Middle frontal gyrus (tissue), 1 donor: ENCODE results near the gene SHISA7.

ENCODE experiments used
- DNase-seq: peaks from one replicate; pipeline ENCODE4 v3.0.0-alpha.2; 2015; ENCODE audit warnings: low spot score; ENCODE audit errors: extremely low spot score

The SHISA7 gene

GRCh38 chr19:55482156-55482961, 39.3 kb upstream of the SHISA7 start:
- no peak for DNase-seq

GRCh38 chr19:55481794-55482155, 38.7 kb upstream of the SHISA7 start:
- no peak for DNase-seq

GRCh38 chr19:55481148-55481793, 38.2 kb upstream of the SHISA7 start:
- DNase-seq: no peak

GRCh38 chr19:55479451-55480230, 36.5 kb upstream of the SHISA7 start:
- no peak for DNase-seq

- no peak for DNase-seq
Observed at GRCh38 chr19:55479045-55479444, 35.9 kb upstream of the SHISA7 start.

GRCh38 chr19:55478364-55478763, 35.3 kb upstream of the SHISA7 start:
- DNase-seq: no peak

GRCh38 chr19:55477905-55478304, 34.8 kb upstream of the SHISA7 start:
- DNase-seq: no peak

GRCh38 chr19:55476100-55476775, 33.1 kb upstream of the SHISA7 start, which contains the start of gene ZNF628:
ZNF628 (plus strand) TSS chr19:55476617; CDS start chr19:55479911, 3,294 bp downstream.
- peak; percentile 98 for DNase-seq

GRCh38 chr19:55474269-55475265, 31.5 kb upstream of the SHISA7 start:
- DNase-seq: no peak

- no peak for DNase-seq
Observed at GRCh38 chr19:55473225-55474012, 30.3 kb upstream of the SHISA7 start.

GRCh38 chr19:55472463-55472862, 29.4 kb upstream of the SHISA7 start:
- DNase-seq: no peak

GRCh38 chr19:55471266-55471665, 28.2 kb upstream of the SHISA7 start:
- no peak for DNase-seq

- no peak for DNase-seq
Observed at GRCh38 chr19:55468054-55468393, 24.9 kb upstream of the SHISA7 start.

GRCh38 chr19:55467236-55468053, 24.3 kb upstream of the SHISA7 start:
- DNase-seq: no peak

GRCh38 chr19:55466241-55466614, 23.1 kb upstream of the SHISA7 start:
- DNase-seq: no peak

- DNase-seq: no peak
Observed at GRCh38 chr19:55465460-55466240, 22.6 kb upstream of the SHISA7 start.

GRCh38 chr19:55464662-55465054, 21.6 kb upstream of the SHISA7 start, which contains the start of gene C19orf85:
C19orf85 (minus strand) TSS chr19:55464751; CDS start chr19:55464554, 197 bp downstream.
- no peak for DNase-seq
